Lower leg skin (tissue), 4 donors: ENCODE data around the gene LEF1. TPM values are rescaled to one million over a fixed set of nuclear protein-coding genes. Genes with fewer than 3 reads are reported as not detected.

Source experiments
- DNase-seq, 2 donors: peaks; one replicate each; pipeline ENCODE4 v3.0.0-alpha.2; 2019; ENCODE audit warnings: low spot score in 2 of 2
- H3K4me3 ChIP-seq: fragments of 200-600 bp; sonication (generic); 2 replicates; pipeline ENCODE4 v1.5.1; 2017; ENCODE audit warnings: mild to moderate bottlenecking, low read depth; ENCODE audit not compliant: poor library complexity, severe bottlenecking
- CTCF ChIP-seq, 3 donors: fragments of 450-650 bp; IDR thresholded peaks; one replicate each; pipeline ENCODE4 v1.5.1; 2016; ENCODE audit warnings: antibody characterized with exemption in 3 of 3, mild to moderate bottlenecking in 3 of 3, moderate library complexity in 2 of 3
- POLR2A ChIP-seq, 2 donors: fragments of 450-650 bp; IDR thresholded peaks; one replicate each; pipeline ENCODE4 v1.6.1; 2016 to 2017; ENCODE audit warnings: antibody characterized with exemption in 2 of 2, mild to moderate bottlenecking in 1 of 2, moderate library complexity in 1 of 2
- WGBS, 2 donors: methylation state at CpG; one replicate each; pipeline ENCODE4 v1.1.5; 2018; 5-methylcytosine and 5-hydroxymethylcytosine counted together
- intact Hi-C: fragments of 100-400 bp; cut with DNase I; formaldehyde crosslinking; loops from one replicate; pipeline ENCODE4 v1.15.0; 2023; ENCODE audit warnings: low total_unique reads
- total RNA-seq, 4 donors: library from RNA; depleted of rRNA; stranded (reverse); fragments of >200 nt; gene quantifications; one replicate each; pipeline ENCODE4 v1.1.0, GENCODE V29; 2016

Gene LEF1
- total RNA-seq, 4 donors from 2014 or later = 1.7 to 17.8 (median 7.8) TPM

- DNase-seq = no peak
- no peak overlapping the region for H3K4me3 ChIP-seq
- WGBS, 2 donors = 91 to 92% methylated on average over 2 of the region's 2 CpGs
- intact Hi-C loops = no loop called here
- no peak for TF ChIP-seq CTCF (IDR thresholded peaks at IDR 0.05)
- no peak for TF ChIP-seq POLR2A (IDR thresholded peaks at IDR 0.05)
Measured at GRCh38 chr4:108201774-108202173, 33.0 kb upstream of the LEF1 start.

GRCh38 chr4:108199881-108200280 lies 31.1 kb upstream of the LEF1 start:
- no peak for TF ChIP-seq POLR2A (IDR thresholded peaks at IDR 0.05)
- TF ChIP-seq CTCF (IDR thresholded peaks at IDR 0.05) = no peak
- DNase-seq = no peak
- no peak overlapping the region for H3K4me3 ChIP-seq
- WGBS, 2 donors = 60 to 70% methylated on average over 1 of the region's 1 CpG
- intact Hi-C loops = no loop called here

- DNase-seq = no peak
- H3K4me3 ChIP-seq = no peak overlapping the region
- no peak for TF ChIP-seq POLR2A (IDR thresholded peaks at IDR 0.05)
- no peak for TF ChIP-seq CTCF (IDR thresholded peaks at IDR 0.05)
- 54 to 60% methylated on average over 4 of the region's 4 CpGs for WGBS, 2 donors
- intact Hi-C loops = no loop called here
Measured at GRCh38 chr4:108193886-108194672, 25.3 kb upstream of the LEF1 start.

- DNase-seq = no peak
- intact Hi-C loops = no loop called here
- no peak overlapping the region for H3K4me3 ChIP-seq
- WGBS, 2 donors = 76 to 82% methylated on average over 3 of the region's 3 CpGs
- TF ChIP-seq POLR2A (IDR thresholded peaks at IDR 0.05) (no peak), CTCF (IDR thresholded peaks at IDR 0.05) (no peak)
Measured at GRCh38 chr4:108192935-108193334, 24.2 kb upstream of the LEF1 start.

GRCh38 chr4:108192056-108192455 lies 23.3 kb upstream of the LEF1 start:
- intact Hi-C loops = no loop called here
- WGBS, 2 donors = 67 to 77% methylated on average over 3 of the region's 3 CpGs
- no peak for DNase-seq
- TF ChIP-seq CTCF (IDR thresholded peaks at IDR 0.05) (no peak), POLR2A (IDR thresholded peaks at IDR 0.05) (no peak)
- no peak overlapping the region for H3K4me3 ChIP-seq
